Measurements from ENCODE around the gene CCDC88C.

CCDC88C gene

DNA sequence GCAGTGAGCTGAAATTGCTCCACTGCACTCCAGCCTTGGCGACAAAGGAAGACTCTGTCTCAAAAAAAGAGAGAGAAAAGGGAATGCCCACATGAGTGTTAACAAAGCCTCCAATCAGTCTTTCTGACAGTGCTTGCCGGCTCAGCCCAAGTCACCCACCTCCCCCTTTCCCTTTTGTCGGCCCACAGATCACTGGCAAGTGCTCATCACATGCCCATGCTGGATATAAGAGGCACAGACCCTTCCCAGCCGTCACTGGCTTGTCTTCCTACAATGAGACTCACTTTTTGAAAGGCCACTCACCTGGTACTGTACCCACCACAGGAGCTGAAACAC lies 70.8 kb downstream of the CCDC88C start:
- Histone ChIP-seq H3K79me1 (replicated peaks; ENCODE audit: low read length, poor library complexity, severe bottlenecking) (no peaks in the 10 kb centered on the region), H3K14ac (ENCODE audit: low read length in 2 of 2) (no peak overlapping the region), H2AFZ (ENCODE audit: low read depth, low read length) (no peak overlapping the region), H3K27me3 (ENCODE audit: control insufficient read depth in 1 of 2, insufficient read depth in 1 of 2, low read length in 2 of 2) (peaks cover 0 to 38% of the 10 kb centered on the region in 2 experiments), H3K27ac (ENCODE audit: low read length, poor library complexity, severe bottlenecking) (no peak overlapping the region), H2AK5ac (ENCODE audit: low read length, severe bottlenecking) (no peak overlapping the region), H3K9me3 (ENCODE audit: control insufficient read depth, low read length) (no peaks in the 10 kb centered on the region), H4K8ac (ENCODE audit: low read length) (no peak overlapping the region), H3K4me3 (ENCODE audit: insufficient read depth in 1 of 2, low read depth in 1 of 2, low read length in 2 of 2) (no peak overlapping the region), H3K4ac (ENCODE audit: low read depth in 1 of 2, low read length in 2 of 2) (no peak overlapping the region), H3K18ac (ENCODE audit: low read depth in 1 of 2, low read length in 2 of 2) (no peak overlapping the region), H3K4me1 (ENCODE audit: control insufficient read depth, insufficient read depth, low read depth, low read length) (peaks cover 2% of the 10 kb centered on the region), H2BK12ac (ENCODE audit: low read length in 2 of 2) (no peak overlapping the region), H3K4me2 (ENCODE audit: low read length, poor library complexity, severe bottlenecking) (no peak overlapping the region), H2BK5ac (ENCODE audit: low read depth, low read length, poor library complexity, severe bottlenecking) (no peak overlapping the region), H2BK15ac (ENCODE audit: low read depth, poor library complexity, severe bottlenecking) (no peak overlapping the region), H4K91ac (ENCODE audit: low read length) (no peak overlapping the region), H3K23ac (ENCODE audit: low read length in 2 of 2) (no peak overlapping the region), H3K36me3 (ENCODE audit: control insufficient read depth in 1 of 2, insufficient read depth in 2 of 2, low read depth in 1 of 2, low read length in 2 of 2) (no peaks in the 10 kb centered on the region), H2BK120ac (ENCODE audit: low read depth, low read length) (no peak overlapping the region), H3K9ac (ENCODE audit: low read length) (no peak overlapping the region)
- WGBS, result 88% methylated on average over 4 of the region's 4 CpGs
- DNase-seq, result no peak

DNA sequence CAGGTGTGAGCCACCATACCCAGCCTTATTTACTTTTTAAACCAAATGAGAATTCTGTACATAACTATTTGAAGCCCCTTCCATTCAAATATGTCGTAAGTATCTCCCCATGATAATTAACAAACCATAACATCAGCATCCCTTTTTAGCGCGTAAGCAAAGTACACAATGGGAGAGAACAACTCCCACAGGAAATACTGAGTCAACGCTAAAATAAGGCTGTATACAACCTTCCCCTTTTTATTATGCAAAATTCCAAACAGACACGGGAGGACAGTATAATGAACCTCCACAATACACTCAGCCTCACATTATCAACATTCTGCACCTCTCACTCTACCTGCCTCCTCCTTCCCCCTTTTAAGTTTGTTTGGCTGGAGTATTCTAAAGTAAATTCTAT lies 73.5 kb downstream of the CCDC88C start:
- H3K27me3 ChIP-seq (ENCODE audit: control insufficient read depth in 1 of 2, insufficient read depth in 1 of 2, low read length in 2 of 2), result peaks cover 0 to 28% of the 10 kb centered on the region in 2 experiments
- H2AFZ ChIP-seq (ENCODE audit: low read depth, low read length), result no peak overlapping the region
- no peak for DNase-seq
- no peak overlapping the region for H2BK12ac ChIP-seq (ENCODE audit: low read length in 2 of 2)
- no peak overlapping the region for H3K4me2 ChIP-seq (ENCODE audit: low read length, poor library complexity, severe bottlenecking)
- no peak overlapping the region for H3K4ac ChIP-seq (ENCODE audit: low read depth in 1 of 2, low read length in 2 of 2)
- H3K79me1 ChIP-seq (replicated peaks; ENCODE audit: low read length, poor library complexity, severe bottlenecking), result no peaks in the 10 kb centered on the region
- H4K8ac ChIP-seq (ENCODE audit: low read length), result no peak overlapping the region
- WGBS, result 73% methylated on average over 5 of the region's 5 CpGs
- no peak overlapping the region for H2BK15ac ChIP-seq (ENCODE audit: low read depth, poor library complexity, severe bottlenecking)
- H3K9me3 ChIP-seq (ENCODE audit: control insufficient read depth, low read length), result no peaks in the 10 kb centered on the region
- peaks cover 2% of the 10 kb centered on the region for H3K4me1 ChIP-seq (ENCODE audit: control insufficient read depth, insufficient read depth, low read depth, low read length)
- no peak overlapping the region for H2BK5ac ChIP-seq (ENCODE audit: low read depth, low read length, poor library complexity, severe bottlenecking)
- H3K36me3 ChIP-seq (ENCODE audit: control insufficient read depth in 1 of 2, insufficient read depth in 2 of 2, low read depth in 1 of 2, low read length in 2 of 2), result peaks cover 0 to 12% of the 10 kb centered on the region in 2 experiments
- no peak overlapping the region for H4K91ac ChIP-seq (ENCODE audit: low read length)
- H3K4me3 ChIP-seq (ENCODE audit: insufficient read depth in 1 of 2, low read depth in 1 of 2, low read length in 2 of 2), result no peak overlapping the region
- no peak overlapping the region for H2BK120ac ChIP-seq (ENCODE audit: low read depth, low read length)
- H3K14ac ChIP-seq (ENCODE audit: low read length in 2 of 2), result no peak overlapping the region
- H3K27ac ChIP-seq (ENCODE audit: low read length, poor library complexity, severe bottlenecking), result no peak overlapping the region
- H3K9ac ChIP-seq (ENCODE audit: low read length), result no peak overlapping the region
- H3K18ac ChIP-seq (ENCODE audit: low read depth in 1 of 2, low read length in 2 of 2), result no peak overlapping the region
- no peak overlapping the region for H3K23ac ChIP-seq (ENCODE audit: low read length in 2 of 2)
- H2AK5ac ChIP-seq (ENCODE audit: low read length, severe bottlenecking), result no peak overlapping the region

DNA sequence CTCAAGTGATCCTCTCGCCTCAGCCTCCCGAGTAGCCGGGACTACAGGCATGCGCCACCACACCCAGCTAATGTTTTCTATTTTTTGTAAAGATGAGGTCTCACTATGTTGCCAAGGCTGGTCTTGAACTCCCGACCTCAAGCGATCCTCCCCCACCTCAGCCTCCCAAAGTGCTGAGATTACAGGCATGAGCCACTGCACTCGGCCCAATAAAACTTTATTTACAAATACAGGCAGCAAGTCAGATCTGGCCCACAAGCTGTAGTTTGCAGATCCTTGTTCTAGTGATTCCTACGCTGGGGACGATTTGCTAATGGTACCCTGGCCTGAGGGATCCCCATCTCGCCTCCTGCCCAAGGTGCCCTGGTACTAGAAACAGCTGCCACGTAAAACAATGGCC lies 74.6 kb downstream of the CCDC88C start:
- Histone ChIP-seq H3K27ac (ENCODE audit: low read length, poor library complexity, severe bottlenecking) (no peak overlapping the region), H3K27me3 (ENCODE audit: control insufficient read depth in 1 of 2, insufficient read depth in 1 of 2, low read length in 2 of 2) (peaks cover 0 to 38% of the 10 kb centered on the region in 2 experiments), H3K4me3 (ENCODE audit: insufficient read depth in 1 of 2, low read depth in 1 of 2, low read length in 2 of 2) (no peak overlapping the region), H3K79me1 (replicated peaks; ENCODE audit: low read length, poor library complexity, severe bottlenecking) (no peaks in the 10 kb centered on the region), H2AK5ac (ENCODE audit: low read length, severe bottlenecking) (no peak overlapping the region), H2AFZ (ENCODE audit: low read depth, low read length) (no peak overlapping the region), H3K18ac (ENCODE audit: low read depth in 1 of 2, low read length in 2 of 2) (no peak overlapping the region), H3K36me3 (ENCODE audit: control insufficient read depth in 1 of 2, insufficient read depth in 2 of 2, low read depth in 1 of 2, low read length in 2 of 2) (peaks cover 0 to 17% of the 10 kb centered on the region in 2 experiments), H3K9me3 (ENCODE audit: control insufficient read depth, low read length) (no peaks in the 10 kb centered on the region), H2BK12ac (ENCODE audit: low read length in 2 of 2) (no peak overlapping the region), H4K8ac (ENCODE audit: low read length) (no peak overlapping the region), H3K4ac (ENCODE audit: low read depth in 1 of 2, low read length in 2 of 2) (no peak overlapping the region), H2BK5ac (ENCODE audit: low read depth, low read length, poor library complexity, severe bottlenecking) (no peak overlapping the region), H3K9ac (ENCODE audit: low read length) (no peak overlapping the region), H3K14ac (ENCODE audit: low read length in 2 of 2) (no peak overlapping the region), H3K4me2 (ENCODE audit: low read length, poor library complexity, severe bottlenecking) (no peak overlapping the region), H2BK15ac (ENCODE audit: low read depth, poor library complexity, severe bottlenecking) (no peak overlapping the region), H2BK120ac (ENCODE audit: low read depth, low read length) (no peak overlapping the region), H4K91ac (ENCODE audit: low read length) (no peak overlapping the region), H3K23ac (ENCODE audit: low read length in 2 of 2) (no peak overlapping the region), H3K4me1 (ENCODE audit: control insufficient read depth, insufficient read depth, low read depth, low read length) (peaks cover 2% of the 10 kb centered on the region)
- no peak for DNase-seq
- 94% methylated on average over 11 of the region's 11 CpGs for WGBS

DNA sequence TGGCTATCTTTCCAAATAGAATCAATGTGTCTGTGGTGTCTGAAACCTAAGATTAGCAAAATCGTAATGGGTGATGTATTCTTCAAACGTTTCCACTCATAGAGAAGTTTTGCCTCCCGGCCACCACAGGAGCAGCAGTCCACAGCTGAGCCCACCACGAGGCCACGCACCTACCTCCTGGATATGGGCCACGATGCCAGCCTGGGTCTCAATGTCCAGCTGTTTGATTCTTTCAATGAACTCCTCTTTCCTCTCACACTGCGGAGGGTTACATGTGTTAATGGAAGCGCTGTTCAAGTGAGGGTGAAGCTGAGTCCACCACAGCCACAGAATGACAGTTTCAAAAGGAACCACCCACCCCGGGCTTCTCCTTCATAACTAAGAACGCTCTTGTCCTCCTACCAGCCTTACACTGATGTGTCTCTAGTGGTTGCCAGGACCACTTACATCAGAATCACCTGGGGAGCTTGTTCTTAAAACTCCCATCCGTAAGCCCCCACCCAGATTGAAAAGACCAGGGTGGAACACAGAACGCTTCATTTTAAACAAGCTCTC lies 75.3 kb downstream of the CCDC88C start:
- H2AFZ ChIP-seq (ENCODE audit: low read depth, low read length), result no peak overlapping the region
- no peak overlapping the region for H3K23ac ChIP-seq (ENCODE audit: low read length in 2 of 2)
- H3K4me3 ChIP-seq (ENCODE audit: insufficient read depth in 1 of 2, low read depth in 1 of 2, low read length in 2 of 2), result no peak overlapping the region

More for the DNA sequence above, 75.3 kb downstream of the CCDC88C start:
- H3K18ac ChIP-seq (ENCODE audit: low read depth in 1 of 2, low read length in 2 of 2), result no peak overlapping the region
- H3K27ac ChIP-seq (ENCODE audit: low read length, poor library complexity, severe bottlenecking), result no peak overlapping the region
- WGBS, result 94% methylated on average over 12 of the region's 12 CpGs
- no peak overlapping the region for H2AK5ac ChIP-seq (ENCODE audit: low read length, severe bottlenecking)
- no peak overlapping the region for H2BK120ac ChIP-seq (ENCODE audit: low read depth, low read length)
- H2BK15ac ChIP-seq (ENCODE audit: low read depth, poor library complexity, severe bottlenecking), result no peak overlapping the region
- H3K4me1 ChIP-seq (ENCODE audit: control insufficient read depth, insufficient read depth, low read depth, low read length), result peaks cover 2% of the 10 kb centered on the region
- no peak overlapping the region for H3K9ac ChIP-seq (ENCODE audit: low read length)
- no peak for DNase-seq
- H3K79me1 ChIP-seq (replicated peaks; ENCODE audit: low read length, poor library complexity, severe bottlenecking), result no peaks in the 10 kb centered on the region
- H4K8ac ChIP-seq (ENCODE audit: low read length), result no peak overlapping the region
- H3K27me3 ChIP-seq (ENCODE audit: control insufficient read depth in 1 of 2, insufficient read depth in 1 of 2, low read length in 2 of 2), result peaks cover 0 to 46% of the 10 kb centered on the region in 2 experiments
- H3K4ac ChIP-seq (ENCODE audit: low read depth in 1 of 2, low read length in 2 of 2), result no peak overlapping the region
- no peaks in the 10 kb centered on the region for H3K9me3 ChIP-seq (ENCODE audit: control insufficient read depth, low read length)
- no peak overlapping the region for H2BK12ac ChIP-seq (ENCODE audit: low read length in 2 of 2)
- no peak overlapping the region for H4K91ac ChIP-seq (ENCODE audit: low read length)
- H3K4me2 ChIP-seq (ENCODE audit: low read length, poor library complexity, severe bottlenecking), result no peak overlapping the region
- H3K14ac ChIP-seq (ENCODE audit: low read length in 2 of 2), result no peak overlapping the region
- peaks cover 0 to 20% of the 10 kb centered on the region in 2 experiments for H3K36me3 ChIP-seq (ENCODE audit: control insufficient read depth in 1 of 2, insufficient read depth in 2 of 2, low read depth in 1 of 2, low read length in 2 of 2)
- H2BK5ac ChIP-seq (ENCODE audit: low read depth, low read length, poor library complexity, severe bottlenecking), result no peak overlapping the region

Measured in mesenchymal stem cell (in vitro differentiated cells and primary cell).